Natural killer cell (primary cell): ENCODE measurements around the gene KCND2. TPM values are rescaled to one million over a fixed set of nuclear protein-coding genes. Genes with fewer than 3 reads are reported as not detected.
"Not testable (repeated sequence)": the region's sequence is repeated elsewhere in the genome, so short reads cannot be mapped to it uniquely, and the experiment has no call there.

Experiments
- ATAC-seq, 3 donors: fragments of 150-1000 bp in 2 of 3; fragments of 200-7000 bp in 1 of 3; cut with Tn5 transposase; 1 replicate in 1 of 3; 2 replicates in 2 of 3; pipeline ENCODE4 v1.10.0; 2021; ENCODE audit warnings: mild to moderate bottlenecking in 2 of 3, moderate library complexity in 2 of 3
- DNase-seq, 2 donors: peaks; one replicate each; pipeline versions ENCODE4 v3.0.0 to v3.0.0-alpha.2; 2013 to 2021; ENCODE audit warnings: mixed read lengths in 1 of 2
- H3K27ac ChIP-seq: one replicate; pipeline ENCODE4 v1.5.1; 2013; ENCODE audit warnings: mild to moderate bottlenecking, low read length
- H3K27me3 ChIP-seq: one replicate; pipeline ENCODE4 v1.6.1; 2013; ENCODE audit warnings: low read length; ENCODE audit not compliant: control insufficient read depth, insufficient read depth
- H3K36me3 ChIP-seq: one replicate; pipeline ENCODE4 v1.6.1; 2013; ENCODE audit warnings: low read length; ENCODE audit not compliant: control insufficient read depth, insufficient read depth
- H3K4me1 ChIP-seq: one replicate; pipeline ENCODE4 v1.6.1; 2013; ENCODE audit warnings: low read length; ENCODE audit not compliant: control insufficient read depth, insufficient read depth
- H3K4me3 ChIP-seq: one replicate; pipeline ENCODE4 v1.5.1; 2013; ENCODE audit warnings: low read length
- H3K9me3 ChIP-seq: one replicate; pipeline ENCODE4 v1.6.1; 2013; ENCODE audit warnings: low read length; ENCODE audit not compliant: control insufficient read depth, insufficient read depth
- H3K27ac Mint-ChIP-seq, 2 donors: one replicate each; pipeline ENCODE4 v1.8.0; 2022; ENCODE audit warnings: mild to moderate bottlenecking in 2 of 2, mixed read lengths in 2 of 2, moderate library complexity in 1 of 2
- H3K27me3 Mint-ChIP-seq, 2 donors: one replicate each; pipeline ENCODE4 v1.8.0; 2022; ENCODE audit warnings: low read depth in 2 of 2, mixed read lengths in 2 of 2
- H3K36me3 Mint-ChIP-seq: one replicate; pipeline ENCODE4 v1.8.0; 2022; ENCODE audit warnings: mixed read lengths
- H3K4me1 Mint-ChIP-seq, 2 donors: one replicate each; pipeline ENCODE4 v1.8.0; 2022; ENCODE audit warnings: mixed read lengths in 2 of 2
- H3K4me3 Mint-ChIP-seq: one replicate; pipeline ENCODE4 v1.8.0; 2022; ENCODE audit warnings: mild to moderate bottlenecking, moderate library complexity, mixed read lengths
- H3K9me3 Mint-ChIP-seq, 2 donors: one replicate each; pipeline ENCODE4 v1.8.0; 2022; ENCODE audit warnings: mixed read lengths in 2 of 2
- WGBS: methylation state at CpG from one replicate; pipeline ENCODE4 v1.1.7; 2013; ENCODE audit warnings: missing lambda C conversion rate; ENCODE audit not compliant: insufficient coverage; 5-methylcytosine and 5-hydroxymethylcytosine counted together
- intact Hi-C: fragments of 100-400 bp; cut with micrococcal nuclease; formaldehyde crosslinking; loops from one replicate; pipeline ENCODE4 v1.14.2; 2022
- total RNA-seq, 4 donors: library from RNA; stranded (reverse); fragments of 120-200 nt in 1 of 4; gene quantifications; one replicate each; pipeline versions ENCODE4 v1.2.3 to v1.2.4, GENCODE V29; 2013 to 2022
- TF ChIP-seq, protein P1 (sequence below): fragments of 200-600 bp; IDR thresholded peaks from one replicate; pipeline ENCODE4 v1.8.0; 2022; ENCODE audit warnings: antibody characterized with exemption

Gene KCND2
- total RNA-seq, 3 donors from 2014 or later (not counting 1 experiment from before 2014, with no cell fraction given), result not detected

- no peak overlapping the region for H3K4me3 Mint-ChIP-seq
- Histone ChIP-seq H3K27me3 (no peaks in the 10 kb centered on the region), H3K4me1 (no peaks in the 10 kb centered on the region), H3K27ac (no peak overlapping the region), H3K36me3 (no peaks in the 10 kb centered on the region), H3K9me3 (no peaks in the 10 kb centered on the region), H3K4me3 (no peak overlapping the region)
- DNase-seq (no peak), ATAC-seq (no peak)
- H3K27ac Mint-ChIP-seq, result no peak overlapping the region
- no peaks in the 10 kb centered on the region for H3K4me1 Mint-ChIP-seq
- TF ChIP-seq, protein P1, sequence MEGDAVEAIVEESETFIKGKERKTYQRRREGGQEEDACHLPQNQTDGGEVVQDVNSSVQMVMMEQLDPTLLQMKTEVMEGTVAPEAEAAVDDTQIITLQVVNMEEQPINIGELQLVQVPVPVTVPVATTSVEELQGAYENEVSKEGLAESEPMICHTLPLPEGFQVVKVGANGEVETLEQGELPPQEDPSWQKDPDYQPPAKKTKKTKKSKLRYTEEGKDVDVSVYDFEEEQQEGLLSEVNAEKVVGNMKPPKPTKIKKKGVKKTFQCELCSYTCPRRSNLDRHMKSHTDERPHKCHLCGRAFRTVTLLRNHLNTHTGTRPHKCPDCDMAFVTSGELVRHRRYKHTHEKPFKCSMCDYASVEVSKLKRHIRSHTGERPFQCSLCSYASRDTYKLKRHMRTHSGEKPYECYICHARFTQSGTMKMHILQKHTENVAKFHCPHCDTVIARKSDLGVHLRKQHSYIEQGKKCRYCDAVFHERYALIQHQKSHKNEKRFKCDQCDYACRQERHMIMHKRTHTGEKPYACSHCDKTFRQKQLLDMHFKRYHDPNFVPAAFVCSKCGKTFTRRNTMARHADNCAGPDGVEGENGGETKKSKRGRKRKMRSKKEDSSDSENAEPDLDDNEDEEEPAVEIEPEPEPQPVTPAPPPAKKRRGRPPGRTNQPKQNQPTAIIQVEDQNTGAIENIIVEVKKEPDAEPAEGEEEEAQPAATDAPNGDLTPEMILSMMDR, result no peak
- intact Hi-C loops, result no loop called here
- H3K9me3 Mint-ChIP-seq, result peaks cover 4% of the 10 kb centered on the region in 2 donors
- H3K36me3 Mint-ChIP-seq, result no peaks in the 10 kb centered on the region
- no peaks in the 10 kb centered on the region for H3K27me3 Mint-ChIP-seq
Observed at GRCh38 chr7:120567204-120567603, 294.2 kb downstream of the KCND2 start.

DNA sequence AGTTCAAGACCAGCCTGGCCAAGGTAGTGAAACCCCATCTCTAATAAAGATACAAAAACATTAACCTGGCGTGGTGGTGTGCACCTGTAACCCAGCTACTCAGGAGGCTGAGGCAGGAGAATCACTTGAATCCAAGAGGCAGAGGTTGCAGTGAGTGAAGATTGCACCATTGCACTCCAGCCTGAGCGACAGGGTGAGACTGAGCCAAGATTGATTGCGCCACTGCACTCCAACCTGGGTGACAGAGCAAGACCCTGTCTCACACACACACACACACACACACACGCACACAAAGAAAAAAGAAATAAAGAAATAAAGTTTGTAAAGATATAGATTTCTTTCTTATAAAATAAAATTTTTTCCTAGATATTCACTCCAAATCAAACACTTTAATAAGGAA, 305.7 kb downstream of the KCND2 start:
- H3K4me1 Mint-ChIP-seq, H3K4me3 ChIP-seq, intact Hi-C loops, H3K27ac ChIP-seq, H3K9me3 ChIP-seq, ATAC-seq, H3K9me3 Mint-ChIP-seq, H3K4me3 Mint-ChIP-seq, H3K27me3 Mint-ChIP-seq, H3K27me3 ChIP-seq, DNase-seq, H3K36me3 Mint-ChIP-seq, H3K4me1 ChIP-seq, H3K36me3 ChIP-seq, H3K27ac Mint-ChIP-seq: not testable (repeated sequence)
- 100% methylated on average over 1 of the region's 4 CpGs for WGBS

DNA sequence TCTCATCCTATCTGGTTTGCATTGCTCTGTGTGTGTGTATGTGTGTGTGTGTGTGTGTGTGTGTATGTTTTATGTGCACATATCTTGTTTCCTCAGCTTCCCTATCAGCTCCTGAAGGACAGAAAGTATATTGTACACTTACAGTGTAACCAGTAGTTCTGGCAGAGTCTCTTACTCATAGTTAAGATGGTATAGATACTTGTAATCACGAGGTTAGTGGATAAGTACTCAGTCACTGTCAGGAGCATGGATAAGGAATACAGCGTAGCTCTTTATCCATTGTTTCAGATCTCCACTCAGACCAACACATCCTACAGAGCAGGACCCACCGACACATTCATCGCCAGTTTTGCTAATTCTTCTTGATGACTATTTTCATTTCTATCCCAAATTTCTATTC, 309.9 kb downstream of the KCND2 start:
- H3K4me3 ChIP-seq, result no peak overlapping the region
- Mint-ChIP-seq H3K4me3 (no peak overlapping the region), H3K27me3 (no peaks in the 10 kb centered on the region), H3K36me3 (no peaks in the 10 kb centered on the region), H3K27ac (no peak overlapping the region), H3K9me3 (peaks cover 5% of the 10 kb centered on the region in 2 donors), H3K4me1 (no peaks in the 10 kb centered on the region)
- no peak overlapping the region for H3K27ac ChIP-seq
- TF ChIP-seq, protein P1, result no peak
- no peaks in the 10 kb centered on the region for H3K9me3 ChIP-seq
- H3K27me3 ChIP-seq, result no peaks in the 10 kb centered on the region
- no peaks in the 10 kb centered on the region for H3K36me3 ChIP-seq
- ATAC-seq (no peak), DNase-seq (no peak)
- WGBS, result 96% methylated on average over 3 of the region's 4 CpGs
- H3K4me1 ChIP-seq, result no peaks in the 10 kb centered on the region
- intact Hi-C loops, result loop anchor here (10.0 kb wide), 1 partner anchor 1562 kb away; the partner anchor contains the start of gene AASS

GRCh38 chr7:120583899-120584586, 311.1 kb downstream of the KCND2 start:
- no peaks in the 10 kb centered on the region for H3K9me3 ChIP-seq
- H3K27me3 ChIP-seq, result no peaks in the 10 kb centered on the region
- no peak overlapping the region for H3K27ac ChIP-seq
- no peak overlapping the region for H3K4me3 ChIP-seq
- no peaks in the 10 kb centered on the region for H3K36me3 ChIP-seq
- H3K4me1 ChIP-seq, result no peaks in the 10 kb centered on the region
- Mint-ChIP-seq H3K4me1 (no peaks in the 10 kb centered on the region), H3K27me3 (no peaks in the 10 kb centered on the region), H3K9me3 (peaks cover 5% of the 10 kb centered on the region in 2 donors), H3K36me3 (no peaks in the 10 kb centered on the region), H3K27ac (no peak overlapping the region), H3K4me3 (no peak overlapping the region)
- ATAC-seq, result no peak
- intact Hi-C loops, result loop anchor here (10.0 kb wide), 1 partner anchor 1561 kb away; the partner anchor contains the start of gene AASS
- DNase-seq, result no peak
- TF ChIP-seq, protein P1, result no peak
- 89% methylated on average over 4 of the region's 4 CpGs for WGBS
